ENCODE measurements around the gene EYA2.

- no peak for TF ChIP-seq CTCF (IDR thresholded peaks at IDR 0.05)
- no peak for TF ChIP-seq POLR2A (IDR thresholded peaks at IDR 0.05)
These were observed 318.1 kb downstream of the EYA2 start for GRCh38 chr20:47212606-47213207.
